ENCODE data around the gene IDH1. TPM values are rescaled to one million over a fixed set of nuclear protein-coding genes. Genes with fewer than 3 reads are reported as not detected.
"Not testable (repeated sequence)": the region's sequence is repeated elsewhere in the genome, so short reads cannot be mapped to it uniquely, and the experiment has no call there.

Gene IDH1
- total and polyA plus RNA-seq, 8 donors = 14.2 to 57.8 (median 35.2) TPM

GRCh38 chr2:208268156-208268952, 13.5 kb upstream of the IDH1 start:
- TF ChIP-seq CTCF (IDR thresholded peaks at IDR 0.05) = no peak
- intact Hi-C loops (cut with DNase I) = no loop called here
- FAIRE-seq (no peak), ATAC-seq (no peak), DNase-seq (no peak)
- no peak overlapping the region for H3K4me3 ChIP-seq
- 71 to 77% methylated on average over 8 of the region's 8 CpGs for WGBS, 2 donors
- no peaks in the 10 kb centered on the region for H3K9me3 ChIP-seq
- H3K27me3 ChIP-seq = no peaks in the 10 kb centered on the region
- H3K4me1 ChIP-seq = peaks cover 3 to 24% (median 15%) of the 10 kb centered on the region in 3 donors
- H3K27ac ChIP-seq = no peak overlapping the region
- H3K36me3 ChIP-seq = peaks cover 0 to 6% (median 0%) of the 10 kb centered on the region in 3 donors

- intact Hi-C loops (cut with DNase I); FAIRE-seq; ATAC-seq; H3K9me3 ChIP-seq; H3K27ac ChIP-seq; H3K27me3 ChIP-seq; H3K36me3 ChIP-seq: not testable (repeated sequence)
- Histone ChIP-seq H3K4me3 (peak overlapping the region in 1 of 4 donors; percentile 20), H3K4me1 (peaks cover 3 to 24% (median 15%) of the 10 kb centered on the region in 3 donors)
- 81% methylated on average over 21 to 22 of the region's 22 CpGs for WGBS, 2 donors
- DNase-seq = peak in 1 of 6 donors; percentile 15
These were observed 12.7 kb upstream of the IDH1 start for GRCh38 chr2:208267526-208267925.

- 2 to 10% methylated on average over 3 of the region's 3 CpGs for WGBS, 2 donors
- intact Hi-C loops (cut with DNase I) = no loop called here
- Histone ChIP-seq H3K4me1 (peaks cover 3 to 24% (median 15%) of the 10 kb centered on the region in 3 donors), H3K36me3 (peaks cover 0 to 5% (median 0%) of the 10 kb centered on the region in 3 donors), H3K27me3 (no peaks in the 10 kb centered on the region), H3K9me3 (no peaks in the 10 kb centered on the region), H3K4me3 (peak overlapping the region; percentile 62 to 92 (median 84)), H3K27ac (peak overlapping the region in 1 of 4 donors; percentile 93)
- FAIRE-seq (no peak), DNase-seq (no peak), ATAC-seq (no peak)
- TF ChIP-seq CTCF (IDR thresholded peaks at IDR 0.05) = no peak
These were observed 12.1 kb upstream of the IDH1 start for GRCh38 chr2:208266936-208267335.

- FAIRE-seq (no peak), ATAC-seq (no peak), DNase-seq (no peak)
- H3K27me3 ChIP-seq = no peaks in the 10 kb centered on the region
- H3K4me1 ChIP-seq = peaks cover 3 to 24% (median 15%) of the 10 kb centered on the region in 3 donors
- peak overlapping the region; percentile 62 to 92 (median 84) for H3K4me3 ChIP-seq
- no peaks in the 10 kb centered on the region for H3K9me3 ChIP-seq
- no peak for TF ChIP-seq CTCF (IDR thresholded peaks at IDR 0.05)
- H3K27ac ChIP-seq = peak overlapping the region; percentile 62 to 93 (median 84)
- WGBS, 2 donors = 0 to 1% methylated on average over 11 of the region's 11 CpGs
- intact Hi-C loops (cut with DNase I) = no loop called here
- H3K36me3 ChIP-seq = peaks cover 0 to 3% (median 0%) of the 10 kb centered on the region in 3 donors
These were observed 11.7 kb upstream of the IDH1 start for GRCh38 chr2:208266553-208266893.

GRCh38 chr2:208265801-208266552, 11.1 kb upstream of the IDH1 start, which contains the start of gene PIKFYVE:
Gene PIKFYVE (plus strand): TSS chr2:208266255. CDS start chr2:208271520, 5,265 bp downstream.
- Histone ChIP-seq H3K9me3 (no peaks in the 10 kb centered on the region), H3K4me1 (peaks cover 3 to 24% (median 15%) of the 10 kb centered on the region in 3 donors), H3K4me3 (peak within 1 kb of the TSS; percentile 62 to 92 (median 84)), H3K36me3 (no peaks in the 10 kb centered on the region), H3K27me3 (no peaks in the 10 kb centered on the region), H3K27ac (peak within 1 kb of the TSS; percentile 62 to 93 (median 84))
- ATAC-seq (peak; percentile 96 to 98 (median 98)), FAIRE-seq (peak; percentile 86), DNase-seq (peak; percentile 90 to 96 (median 94))
- 0 to 1% methylated on average over 50 of the region's 50 CpGs for WGBS, 2 donors
- no peak for TF ChIP-seq CTCF (IDR thresholded peaks at IDR 0.05)
- intact Hi-C loops (cut with DNase I) = no loop called here

Data from pancreas (tissue), 10 donors.